ENCODE measurements around the gene INTS11.
"Not testable (repeated sequence)": the region's sequence is repeated elsewhere in the genome, so short reads cannot be mapped to it uniquely, and the experiment has no call there.

- TF ChIP-seq JUND (IDR thresholded peaks at IDR 0.05; ENCODE audit: low read depth, low read length); RAD51 (IDR thresholded peaks at IDR 0.05); SUPT20H (IDR thresholded peaks at IDR 0.05; ENCODE audit: borderline replicate concordance, control insufficient read depth, low read depth, low read length); SIX5 (IDR thresholded peaks at IDR 0.05; ENCODE audit: low read depth, low read length, severe bottlenecking); GATAD2B (conservative IDR thresholded peaks at IDR 0.05; ENCODE audit: low read depth); EP300 (IDR thresholded peaks at IDR 0.05; ENCODE audit: borderline replicate concordance in 1 of 2, control insufficient read depth in 1 of 2, low read depth in 2 of 2, low read length in 2 of 2); REST (IDR thresholded peaks at IDR 0.05; ENCODE audit: low read depth, low read length); CTCF (IDR thresholded peaks at IDR 0.05 in 2 of 3, conservative IDR thresholded peaks at IDR 0.05 in 1 of 3; ENCODE audit: control insufficient read depth in 2 of 3, extremely low read depth in 1 of 3, insufficient read depth in 1 of 3, low read depth in 3 of 3, low read length in 3 of 3); POLR2A (IDR thresholded peaks at IDR 0.05; ENCODE audit: low read depth, low read length); CREB1 (IDR thresholded peaks at IDR 0.05; ENCODE audit: low read depth): not testable (repeated sequence)
- TF ChIP-seq, protein P1, sequence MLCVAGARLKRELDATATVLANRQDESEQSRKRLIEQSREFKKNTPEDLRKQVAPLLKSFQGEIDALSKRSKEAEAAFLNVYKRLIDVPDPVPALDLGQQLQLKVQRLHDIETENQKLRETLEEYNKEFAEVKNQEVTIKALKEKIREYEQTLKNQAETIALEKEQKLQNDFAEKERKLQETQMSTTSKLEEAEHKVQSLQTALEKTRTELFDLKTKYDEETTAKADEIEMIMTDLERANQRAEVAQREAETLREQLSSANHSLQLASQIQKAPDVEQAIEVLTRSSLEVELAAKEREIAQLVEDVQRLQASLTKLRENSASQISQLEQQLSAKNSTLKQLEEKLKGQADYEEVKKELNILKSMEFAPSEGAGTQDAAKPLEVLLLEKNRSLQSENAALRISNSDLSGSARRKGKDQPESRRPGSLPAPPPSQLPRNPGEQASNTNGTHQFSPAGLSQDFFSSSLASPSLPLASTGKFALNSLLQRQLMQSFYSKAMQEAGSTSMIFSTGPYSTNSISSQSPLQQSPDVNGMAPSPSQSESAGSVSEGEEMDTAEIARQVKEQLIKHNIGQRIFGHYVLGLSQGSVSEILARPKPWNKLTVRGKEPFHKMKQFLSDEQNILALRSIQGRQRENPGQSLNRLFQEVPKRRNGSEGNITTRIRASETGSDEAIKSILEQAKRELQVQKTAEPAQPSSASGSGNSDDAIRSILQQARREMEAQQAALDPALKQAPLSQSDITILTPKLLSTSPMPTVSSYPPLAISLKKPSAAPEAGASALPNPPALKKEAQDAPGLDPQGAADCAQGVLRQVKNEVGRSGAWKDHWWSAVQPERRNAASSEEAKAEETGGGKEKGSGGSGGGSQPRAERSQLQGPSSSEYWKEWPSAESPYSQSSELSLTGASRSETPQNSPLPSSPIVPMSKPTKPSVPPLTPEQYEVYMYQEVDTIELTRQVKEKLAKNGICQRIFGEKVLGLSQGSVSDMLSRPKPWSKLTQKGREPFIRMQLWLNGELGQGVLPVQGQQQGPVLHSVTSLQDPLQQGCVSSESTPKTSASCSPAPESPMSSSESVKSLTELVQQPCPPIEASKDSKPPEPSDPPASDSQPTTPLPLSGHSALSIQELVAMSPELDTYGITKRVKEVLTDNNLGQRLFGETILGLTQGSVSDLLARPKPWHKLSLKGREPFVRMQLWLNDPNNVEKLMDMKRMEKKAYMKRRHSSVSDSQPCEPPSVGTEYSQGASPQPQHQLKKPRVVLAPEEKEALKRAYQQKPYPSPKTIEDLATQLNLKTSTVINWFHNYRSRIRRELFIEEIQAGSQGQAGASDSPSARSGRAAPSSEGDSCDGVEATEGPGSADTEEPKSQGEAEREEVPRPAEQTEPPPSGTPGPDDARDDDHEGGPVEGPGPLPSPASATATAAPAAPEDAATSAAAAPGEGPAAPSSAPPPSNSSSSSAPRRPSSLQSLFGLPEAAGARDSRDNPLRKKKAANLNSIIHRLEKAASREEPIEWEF (IDR thresholded peaks at IDR 0.05; ENCODE audit: insufficient replicate concordance, low read depth, low read length), result not testable (repeated sequence)
Observed at GRCh38 chr1:1370094-1370493, 45.6 kb upstream of the INTS11 start.
